Measurements from ENCODE around the gene SCAMP5.

DNA sequence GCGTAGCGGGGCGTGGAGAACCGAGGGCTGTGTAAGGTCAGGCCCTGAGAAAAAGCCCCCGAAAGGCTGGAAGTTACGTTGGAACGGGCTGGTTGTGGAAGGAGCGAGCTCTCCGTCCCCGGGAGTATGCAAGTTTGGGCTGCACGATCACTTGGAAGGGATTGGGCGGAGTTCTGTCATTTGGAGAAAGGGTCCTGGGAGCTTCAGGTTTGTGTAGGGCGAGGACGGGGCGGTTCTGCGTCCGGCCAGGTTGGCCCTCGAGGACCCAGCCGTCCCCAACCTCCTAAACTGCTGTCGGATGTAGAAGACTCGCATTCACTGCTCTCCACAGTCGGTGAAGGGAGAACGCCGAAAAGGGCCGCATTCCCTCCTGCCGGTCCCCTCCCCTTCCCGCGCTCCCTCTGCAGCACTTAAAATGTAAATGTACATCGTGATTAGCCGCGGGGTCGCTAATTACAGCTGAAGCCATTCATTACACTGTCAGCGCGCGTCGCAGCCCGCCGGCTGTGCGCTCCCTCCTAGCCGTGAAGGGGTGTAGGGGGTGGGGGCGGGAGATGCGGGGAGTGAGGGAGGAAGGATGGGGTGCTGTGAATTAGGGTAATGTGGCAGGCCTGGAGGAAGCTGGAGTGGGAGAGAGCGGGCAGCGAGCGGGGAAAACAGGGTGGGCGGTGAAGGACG is 36.3 kb upstream of the SCAMP5 start:
- TF ChIP-seq BHLHE40 (IDR thresholded peaks at IDR 0.05; ENCODE audit: borderline replicate concordance) (no peak), FOXM1 (IDR thresholded peaks at IDR 0.05; ENCODE audit: borderline replicate concordance) (no peak), TARDBP (IDR thresholded peaks at IDR 0.05) (no peak), FOXA1 (IDR thresholded peaks at IDR 0.05) (no peak), SUZ12 (IDR thresholded peaks at IDR 0.05) (no peak), SP1 (IDR thresholded peaks at IDR 0.05) (no peak), ARNT (IDR thresholded peaks at IDR 0.05) (no peak), ELF4 (IDR thresholded peaks at IDR 0.05) (no peak), CTBP1 (IDR thresholded peaks at IDR 0.05; ENCODE audit: borderline replicate concordance) (no peak), L3MBTL2 (conservative IDR thresholded peaks at IDR 0.05) (no peak), LEF1 (IDR thresholded peaks at IDR 0.05; ENCODE audit: borderline replicate concordance) (no peak), ZNF384 (IDR thresholded peaks at IDR 0.05) (no peak), FOXK2 (IDR thresholded peaks at IDR 0.05) (no peak), HDGF (IDR thresholded peaks at IDR 0.05; ENCODE audit: borderline replicate concordance) (no peak)
